ENCODE results near the gene GSKIP.

GSKIP gene

DNA sequence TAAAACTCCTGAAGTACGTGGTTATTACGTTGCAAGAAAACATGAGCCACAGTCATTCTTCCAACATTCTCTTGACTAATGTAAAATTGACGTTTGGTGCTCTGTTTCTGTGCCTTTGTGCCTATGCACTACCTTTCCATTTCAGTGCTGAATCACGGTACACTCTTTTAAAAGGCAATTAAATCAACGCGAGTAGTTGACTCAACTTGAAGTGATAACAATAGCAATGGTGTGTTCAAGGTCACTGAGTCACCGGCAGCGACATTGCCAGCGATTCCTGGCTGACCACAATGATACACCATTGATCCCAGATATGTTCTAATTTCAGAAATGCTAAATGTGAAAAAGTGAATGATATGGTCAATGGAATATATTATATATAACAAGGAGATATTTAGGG, 46.4 kb downstream of the GSKIP start:
- DNase-seq, result no peak
- in situ Hi-C loops (cut with HindIII; ENCODE audit: low pct_ligation_motif_present, low sequenced_read_pairs), result no loop called here
- H3K27me3 ChIP-seq (replicated peaks), result no peaks in the 10 kb centered on the region
- no peak overlapping the region for H3K4me3 ChIP-seq (ENCODE audit: low read depth, low read length)
- no peak overlapping the region for H3K27ac ChIP-seq
- H3K36me3 ChIP-seq (replicated peaks), result no peaks in the 10 kb centered on the region
- TF ChIP-seq CTCF (IDR thresholded peaks at IDR 0.05; ENCODE audit: low read depth, low read length, missing control alignments), result no peak

- Histone ChIP-seq H3K36me3 (replicated peaks) (no peaks in the 10 kb centered on the region), H3K4me3 (ENCODE audit: low read depth, low read length) (no peak overlapping the region), H3K27me3 (replicated peaks) (no peaks in the 10 kb centered on the region), H3K27ac (no peak overlapping the region)
- in situ Hi-C loops (cut with HindIII; ENCODE audit: low pct_ligation_motif_present, low sequenced_read_pairs), result no loop called here
- no peak for TF ChIP-seq CTCF (IDR thresholded peaks at IDR 0.05; ENCODE audit: low read depth, low read length, missing control alignments)
- DNase-seq, result no peak
These were observed 46.8 kb downstream of the GSKIP start for GRCh38 chr14:96410119-96410518.

- TF ChIP-seq CTCF (IDR thresholded peaks at IDR 0.05; ENCODE audit: low read depth, low read length, missing control alignments), result no peak
- Histone ChIP-seq H3K27me3 (replicated peaks) (no peaks in the 10 kb centered on the region), H3K36me3 (replicated peaks) (no peaks in the 10 kb centered on the region), H3K4me3 (ENCODE audit: low read depth, low read length) (no peak overlapping the region), H3K27ac (no peak overlapping the region)
- in situ Hi-C loops (cut with HindIII; ENCODE audit: low pct_ligation_motif_present, low sequenced_read_pairs), result no loop called here
- DNase-seq, result no peak
These were observed 50.2 kb downstream of the GSKIP start for GRCh38 chr14:96413526-96413925.

DNA sequence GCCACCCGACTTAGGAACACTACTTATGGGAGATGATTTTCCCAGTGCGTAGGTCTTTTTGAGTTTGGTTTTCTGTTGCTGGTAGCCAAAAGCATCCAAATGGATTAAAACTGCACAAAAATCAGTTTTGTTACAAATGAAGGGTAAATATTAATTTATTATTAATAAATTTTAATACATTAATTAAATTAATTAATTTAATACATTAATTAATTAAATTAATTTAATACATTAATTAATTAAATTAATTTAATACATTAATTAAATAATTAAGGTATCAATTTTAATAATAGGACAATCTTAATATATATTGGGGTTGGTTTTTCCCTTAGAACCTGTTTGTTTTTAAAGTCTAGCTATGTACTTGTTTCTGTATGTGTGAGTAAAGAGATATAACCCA, 52.2 kb downstream of the GSKIP start:
- H3K27me3 ChIP-seq (replicated peaks), result no peaks in the 10 kb centered on the region
- TF ChIP-seq CTCF (IDR thresholded peaks at IDR 0.05; ENCODE audit: low read depth, low read length, missing control alignments), result no peak
- no peak overlapping the region for H3K27ac ChIP-seq
- no peak for DNase-seq
- H3K36me3 ChIP-seq (replicated peaks), result no peaks in the 10 kb centered on the region
- in situ Hi-C loops (cut with HindIII; ENCODE audit: low pct_ligation_motif_present, low sequenced_read_pairs), result no loop called here
- H3K4me3 ChIP-seq (ENCODE audit: low read depth, low read length), result no peak overlapping the region

DNA sequence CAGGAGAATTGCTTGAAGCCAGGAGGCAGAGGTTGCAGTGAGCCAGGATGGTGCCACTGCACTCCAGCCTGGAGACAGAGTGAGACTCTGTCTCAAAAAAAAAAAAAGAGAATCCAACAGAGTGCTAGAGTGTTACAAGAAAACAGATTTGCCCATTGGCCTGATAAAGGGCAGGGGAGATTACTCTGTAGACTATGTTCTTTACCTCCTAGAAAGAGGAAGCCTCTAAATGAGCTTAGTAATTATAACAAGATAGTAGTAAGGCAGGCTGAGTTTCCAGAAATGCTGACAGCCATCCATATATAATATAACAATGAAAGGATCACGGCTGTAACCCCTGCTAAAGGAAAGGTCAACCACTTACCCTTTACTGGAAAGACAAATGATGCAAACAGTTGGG, 53.0 kb downstream of the GSKIP start:
- in situ Hi-C loops (cut with HindIII; ENCODE audit: low pct_ligation_motif_present, low sequenced_read_pairs), result no loop called here
- Histone ChIP-seq H3K36me3 (replicated peaks) (no peaks in the 10 kb centered on the region), H3K4me3 (ENCODE audit: low read depth, low read length) (no peak overlapping the region), H3K27me3 (replicated peaks) (no peaks in the 10 kb centered on the region), H3K27ac (no peak overlapping the region)
- no peak for TF ChIP-seq CTCF (IDR thresholded peaks at IDR 0.05; ENCODE audit: low read depth, low read length, missing control alignments)
- no peak for DNase-seq

DNA sequence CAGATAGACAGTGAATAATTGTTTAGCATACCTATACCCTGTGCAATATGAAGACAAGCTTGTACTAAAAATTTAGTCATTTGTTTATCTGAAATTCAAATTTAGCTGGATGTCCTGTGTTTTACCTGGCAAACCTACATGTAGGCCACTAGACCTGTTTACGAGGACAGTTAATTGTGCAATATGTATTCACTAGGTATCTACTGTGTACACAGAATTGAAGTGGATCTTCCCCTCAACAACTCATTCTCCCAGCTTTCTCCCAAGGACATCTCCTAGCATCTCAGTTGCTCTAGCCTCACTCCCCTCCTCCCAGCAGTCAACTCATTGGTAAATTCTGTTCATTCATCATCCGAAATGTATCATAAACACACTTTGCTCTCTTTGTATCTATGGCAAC, 53.9 kb downstream of the GSKIP start:
- in situ Hi-C loops (cut with HindIII; ENCODE audit: low pct_ligation_motif_present, low sequenced_read_pairs), result no loop called here
- H3K36me3 ChIP-seq (replicated peaks), result no peaks in the 10 kb centered on the region
- H3K27me3 ChIP-seq (replicated peaks), result no peaks in the 10 kb centered on the region
- no peak for DNase-seq
- no peak overlapping the region for H3K4me3 ChIP-seq (ENCODE audit: low read depth, low read length)
- no peak overlapping the region for H3K27ac ChIP-seq
- no peak for TF ChIP-seq CTCF (IDR thresholded peaks at IDR 0.05; ENCODE audit: low read depth, low read length, missing control alignments)
